ENCODE data around the gene NR1D1. TPM values are rescaled to one million over a fixed set of nuclear protein-coding genes. Genes with fewer than 3 reads are reported as not detected.
A peak's percentile ranks its signal among the peaks of the same experiment; 100 is the strongest.

Gene NR1D1
- total and polyA plus RNA-seq, 2 of the 13 experiments (the other 11 are each of a cell fraction or from before 2014, with no cell fraction given), result 2.1 to 2.7 TPM

DNA sequence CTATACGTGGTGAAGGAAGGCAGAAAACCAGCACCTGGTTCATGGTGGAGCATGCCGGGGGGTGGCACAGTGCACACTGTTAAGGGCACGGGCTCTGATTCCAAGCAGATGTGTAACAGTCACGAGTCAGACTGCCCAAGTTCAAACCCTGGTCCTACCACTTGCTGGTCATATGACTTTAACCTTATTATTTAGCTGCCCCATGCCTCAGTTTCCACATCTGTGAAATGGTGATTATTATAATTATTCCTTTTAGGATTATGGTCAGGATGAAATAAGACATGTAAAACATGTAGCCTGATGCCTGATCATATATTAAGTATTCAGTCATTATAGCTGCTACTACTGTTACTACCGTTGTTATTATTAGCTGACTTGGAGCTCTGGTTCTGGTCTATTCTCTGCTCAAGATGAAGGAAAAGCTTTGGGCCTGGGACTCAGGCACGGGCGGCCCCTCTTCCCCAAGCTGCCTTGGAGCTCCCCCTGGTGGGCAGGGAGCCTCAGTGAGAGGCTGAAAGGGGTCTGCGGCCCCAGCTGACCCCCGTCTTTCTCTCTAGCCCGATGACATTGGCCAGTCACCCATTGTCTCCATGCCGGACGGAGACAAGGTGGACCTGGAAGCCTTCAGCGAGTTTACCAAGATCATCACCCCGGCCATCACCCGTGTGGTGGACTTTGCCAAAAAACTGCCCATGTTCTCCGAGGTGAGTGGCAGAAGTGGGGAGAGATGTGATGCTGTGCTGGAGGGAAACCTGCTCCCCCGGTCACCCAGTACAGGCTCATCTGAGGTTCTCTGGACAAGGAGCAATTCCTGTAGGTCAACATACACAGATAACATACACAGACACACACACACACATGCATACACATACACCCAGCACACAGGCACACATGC, 14.0 kb downstream of the NR1D1 start (continued):
- TF ChIP-seq ATF7 (IDR thresholded peaks at IDR 0.05) (no peak), ATF7 (CRISPR knock-in tag; IDR thresholded peaks at IDR 0.05) (no peak), SIX1 (CRISPR knock-in tag; IDR thresholded peaks at IDR 0.05; ENCODE audit: borderline replicate concordance) (no peak), NR3C1 (CRISPR knock-in tag; IDR thresholded peaks at IDR 0.05) (no peak), POLR2AphosphoS5 (IDR thresholded peaks at IDR 0.05; ENCODE audit: low read depth, low read length) (no peak), ZNF543 (CRISPR knock-in tag; IDR thresholded peaks at IDR 0.05) (no peak), SRF (IDR thresholded peaks at IDR 0.05; ENCODE audit: low read depth, low read length) (no peak), SP2 (CRISPR knock-in tag; IDR thresholded peaks at IDR 0.05) (no peak), KDM2A (CRISPR knock-in tag; IDR thresholded peaks at IDR 0.05; ENCODE audit: borderline replicate concordance, low read depth) (peak; percentile 67; the same call in 1 of the 2 replicates), MBD4 (IDR thresholded peaks at IDR 0.05; ENCODE audit: borderline replicate concordance, low read length) (no peak), SMC3 (IDR thresholded peaks at IDR 0.05; ENCODE audit: low read length) (peak; percentile 59), NFYC (CRISPR knock-in tag; IDR thresholded peaks at IDR 0.05) (no peak), NRL (CRISPR knock-in tag; IDR thresholded peaks at IDR 0.05; ENCODE audit: borderline replicate concordance) (no peak), ZNF382 (CRISPR knock-in tag; IDR thresholded peaks at IDR 0.05; ENCODE audit: borderline replicate concordance) (no peak), ZNF224 (CRISPR knock-in tag; IDR thresholded peaks at IDR 0.05) (no peak), FOXA1 (IDR thresholded peaks at IDR 0.05) (no peak), FOXA1 (CRISPR knock-in tag; IDR thresholded peaks at IDR 0.05) (no peak), ZNF180 (CRISPR knock-in tag; IDR thresholded peaks at IDR 0.05; ENCODE audit: borderline replicate concordance, low read depth) (no peak), ZNF468 (CRISPR knock-in tag; IDR thresholded peaks at IDR 0.05) (no peak), ARNTL (CRISPR knock-in tag; IDR thresholded peaks at IDR 0.05) (no peak), POLR2A (IDR thresholded peaks at IDR 0.05; ENCODE audit: insufficient read depth in 1 of 2, low read depth in 2 of 2, low read length in 2 of 2) (no peak), ZNF329 (CRISPR knock-in tag; IDR thresholded peaks at IDR 0.05; ENCODE audit: low read depth) (no peak), EEA1 (CRISPR knock-in tag; IDR thresholded peaks at IDR 0.05; ENCODE audit: borderline replicate concordance) (peak; percentile 63; the same call in 1 of the 2 replicates), NFKB2 (CRISPR knock-in tag; IDR thresholded peaks at IDR 0.05; ENCODE audit: borderline replicate concordance) (no peak)
- TF ChIP-seq, protein P1, sequence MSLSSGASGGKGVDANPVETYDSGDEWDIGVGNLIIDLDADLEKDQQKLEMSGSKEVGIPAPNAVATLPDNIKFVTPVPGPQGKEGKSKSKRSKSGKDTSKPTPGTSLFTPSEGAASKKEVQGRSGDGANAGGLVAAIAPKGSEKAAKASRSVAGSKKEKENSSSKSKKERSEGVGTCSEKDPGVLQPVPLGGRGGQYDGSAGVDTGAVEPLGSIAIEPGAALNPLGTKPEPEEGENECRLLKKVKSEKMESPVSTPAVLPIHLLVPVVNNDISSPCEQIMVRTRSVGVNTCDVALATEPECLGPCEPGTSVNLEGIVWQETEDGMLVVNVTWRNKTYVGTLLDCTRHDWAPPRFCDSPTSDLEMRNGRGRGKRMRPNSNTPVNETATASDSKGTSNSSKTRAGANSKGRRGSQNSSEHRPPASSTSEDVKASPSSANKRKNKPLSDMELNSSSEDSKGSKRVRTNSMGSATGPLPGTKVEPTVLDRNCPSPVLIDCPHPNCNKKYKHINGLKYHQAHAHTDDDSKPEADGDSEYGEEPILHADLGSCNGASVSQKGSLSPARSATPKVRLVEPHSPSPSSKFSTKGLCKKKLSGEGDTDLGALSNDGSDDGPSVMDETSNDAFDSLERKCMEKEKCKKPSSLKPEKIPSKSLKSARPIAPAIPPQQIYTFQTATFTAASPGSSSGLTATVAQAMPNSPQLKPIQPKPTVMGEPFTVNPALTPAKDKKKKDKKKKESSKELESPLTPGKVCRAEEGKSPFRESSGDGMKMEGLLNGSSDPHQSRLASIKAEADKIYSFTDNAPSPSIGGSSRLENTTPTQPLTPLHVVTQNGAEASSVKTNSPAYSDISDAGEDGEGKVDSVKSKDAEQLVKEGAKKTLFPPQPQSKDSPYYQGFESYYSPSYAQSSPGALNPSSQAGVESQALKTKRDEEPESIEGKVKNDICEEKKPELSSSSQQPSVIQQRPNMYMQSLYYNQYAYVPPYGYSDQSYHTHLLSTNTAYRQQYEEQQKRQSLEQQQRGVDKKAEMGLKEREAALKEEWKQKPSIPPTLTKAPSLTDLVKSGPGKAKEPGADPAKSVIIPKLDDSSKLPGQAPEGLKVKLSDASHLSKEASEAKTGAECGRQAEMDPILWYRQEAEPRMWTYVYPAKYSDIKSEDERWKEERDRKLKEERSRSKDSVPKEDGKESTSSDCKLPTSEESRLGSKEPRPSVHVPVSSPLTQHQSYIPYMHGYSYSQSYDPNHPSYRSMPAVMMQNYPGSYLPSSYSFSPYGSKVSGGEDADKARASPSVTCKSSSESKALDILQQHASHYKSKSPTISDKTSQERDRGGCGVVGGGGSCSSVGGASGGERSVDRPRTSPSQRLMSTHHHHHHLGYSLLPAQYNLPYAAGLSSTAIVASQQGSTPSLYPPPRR (CRISPR knock-in tag; IDR thresholded peaks at IDR 0.05; ENCODE audit: borderline replicate concordance), result no peak
- TF ChIP-seq, protein P2, sequence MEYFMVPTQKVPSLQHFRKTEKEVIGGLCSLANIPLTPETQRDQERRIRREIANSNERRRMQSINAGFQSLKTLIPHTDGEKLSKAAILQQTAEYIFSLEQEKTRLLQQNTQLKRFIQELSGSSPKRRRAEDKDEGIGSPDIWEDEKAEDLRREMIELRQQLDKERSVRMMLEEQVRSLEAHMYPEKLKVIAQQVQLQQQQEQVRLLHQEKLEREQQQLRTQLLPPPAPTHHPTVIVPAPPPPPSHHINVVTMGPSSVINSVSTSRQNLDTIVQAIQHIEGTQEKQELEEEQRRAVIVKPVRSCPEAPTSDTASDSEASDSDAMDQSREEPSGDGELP (IDR thresholded peaks at IDR 0.05; ENCODE audit: borderline replicate concordance, low read depth), result 0 out of 2 replicates have a peak, but pooled peaks have one; percentile 29
- TF ChIP-seq, protein P3, sequence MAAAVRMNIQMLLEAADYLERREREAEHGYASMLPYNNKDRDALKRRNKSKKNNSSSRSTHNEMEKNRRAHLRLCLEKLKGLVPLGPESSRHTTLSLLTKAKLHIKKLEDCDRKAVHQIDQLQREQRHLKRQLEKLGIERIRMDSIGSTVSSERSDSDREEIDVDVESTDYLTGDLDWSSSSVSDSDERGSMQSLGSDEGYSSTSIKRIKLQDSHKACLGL (CRISPR knock-in tag; IDR thresholded peaks at IDR 0.05), result no peak
